GM12878 (cell line): ENCODE data around the gene ELF2. TPM values are rescaled to one million over a fixed set of nuclear protein-coding genes. Genes with fewer than 3 reads are reported as not detected.

Experiments used
- BCL3 ChIP-seq: IDR thresholded peaks from 2 replicates; pipeline ENCODE4 v1.6.1; 2011; ENCODE audit warnings: borderline replicate concordance, low read depth, mild to moderate bottlenecking, moderate library complexity, low read length; ENCODE audit not compliant: insufficient read depth, poor library complexity, severe bottlenecking
- CBX5 ChIP-seq: sonication (generic); IDR thresholded peaks from 2 replicates; pipeline ENCODE4 v1.6.1; 2016; ENCODE audit warnings: low read depth, moderate library complexity, mild to moderate bottlenecking, inconsistent platforms
- E2F8 ChIP-seq: fragments of 450-650 bp; IDR thresholded peaks from 2 replicates; pipeline ENCODE4 v1.6.1; 2018; ENCODE audit warnings: mild to moderate bottlenecking, low read depth, moderate library complexity; ENCODE audit not compliant: partially characterized antibody
- ELK1 ChIP-seq: IDR thresholded peaks from 2 replicates; pipeline ENCODE4 v1.6.1; 2012; ENCODE audit warnings: low read depth, low read length, improper control_type of control experiment
- JUND ChIP-seq: IDR thresholded peaks from 2 replicates; pipeline ENCODE4 v1.6.1; 2012; ENCODE audit warnings: low read depth, mild to moderate bottlenecking, low read length, improper control_type of control experiment, moderate library complexity
- KDM1A ChIP-seq: fragments of 200-600 bp; sonication (generic); IDR thresholded peaks from 2 replicates; pipeline ENCODE4 v1.6.1; 2016; ENCODE audit warnings: borderline replicate concordance
- MLLT1 ChIP-seq: fragments of 450-650 bp; IDR thresholded peaks from 2 replicates; pipeline ENCODE4 v1.6.1; 2016; ENCODE audit warnings: mild to moderate bottlenecking
- MTA3 ChIP-seq: IDR thresholded peaks from 2 replicates; pipeline ENCODE4 v1.6.1; 2012; ENCODE audit warnings: low read length, inconsistent platforms, borderline replicate concordance
- MXI1 ChIP-seq: fragments of 150-350 bp; IDR thresholded peaks from 2 replicates; pipeline ENCODE4 v1.6.1; 2011; ENCODE audit warnings: low read depth, mild to moderate bottlenecking, inconsistent platforms, low read length, improper control_type of control experiment
- PRDM15 ChIP-seq: fragments of 450-650 bp; formaldehyde crosslinking; IDR thresholded peaks from 2 replicates; pipeline ENCODE4 v1.4.0; 2020; ENCODE audit warnings: mild to moderate bottlenecking, moderate library complexity
- RAD21 ChIP-seq: IDR thresholded peaks from 2 replicates; pipeline ENCODE4 v1.6.1; 2011; ENCODE audit warnings: mild to moderate bottlenecking, low read depth, low read length, moderate library complexity; ENCODE audit not compliant: insufficient read depth
- RB1 ChIP-seq: fragments of 450-650 bp; formaldehyde crosslinking; IDR thresholded peaks from 2 replicates; pipeline ENCODE4 v1.6.1; 2017; ENCODE audit warnings: mild to moderate bottlenecking, borderline replicate concordance
- RELA ChIP-seq: fragments of 450-650 bp; IDR thresholded peaks from 2 replicates; pipeline ENCODE4 v1.8.0; 2014; ENCODE audit warnings: borderline replicate concordance; ENCODE audit not compliant: partially characterized antibody
- ZBTB4 ChIP-seq: fragments of 450-650 bp; formaldehyde crosslinking; IDR thresholded peaks from 2 replicates; pipeline ENCODE4 v1.4.0; 2022; ENCODE audit warnings: mild to moderate bottlenecking, moderate library complexity
- polyA plus RNA-seq, 11 experiments: library from polyadenylated mRNA; depleted of rRNA in 4 of 11; unstranded in 6 of 11; stranded (reverse) in 5 of 11; fragments of >200 nt; fragmentation: Nextera tagmentation in 4 of 11; fragmentation: Illumina TruSeq in 1 of 11; extraction: Ambion mirVana in 4 of 11; extraction: Trizol in 1 of 11; gene quantifications; 1 replicate in 1 of 11; 2 replicates in 10 of 11; pipeline versions ENCODE4 v1.2.1 to v1.2.3, GENCODE V29; 2011 to 2016; ENCODE audit warnings: inconsistent platforms in 2 of 11, missing spikeins in 2 of 11, low read depth in 1 of 11
- total RNA-seq, 4 experiments: library from RNA; depleted of rRNA in 3 of 4; stranded (reverse); fragments of >200 nt in 3 of 4; fragmentation: Illumina TruSeq in 1 of 4; extraction: Trizol in 1 of 4; gene quantifications; 2 replicates each; pipeline versions ENCODE4 v1.2.1 to v1.2.3, GENCODE V29; 2013 to 2021

Gene ELF2
- total and polyA plus RNA-seq, 10 of the 15 experiments (the other 5 are each of a cell fraction or from before 2014, with no cell fraction given) = 10.5 to 30.1 (median 20.5) TPM

GRCh38 chr4:139015269-139015947, 161.6 kb downstream of the ELF2 start, which contains the start of gene NOCT (continued):
- TF ChIP-seq MLLT1 = no peak
- no peak for TF ChIP-seq RAD21
- TF ChIP-seq ZBTB4 = no peak
- TF ChIP-seq RB1 = peak; percentile 84
- peak; percentile 99 for TF ChIP-seq JUND
- peak; percentile 92 for TF ChIP-seq CBX5
- no peak for TF ChIP-seq PRDM15
- no peak for TF ChIP-seq MTA3
- peak; percentile 96 for TF ChIP-seq MXI1
- peak; percentile 83 for TF ChIP-seq BCL3
- TF ChIP-seq E2F8 = no peak
- TF ChIP-seq ELK1 = no peak
- peak; percentile 58 for TF ChIP-seq RELA
- TF ChIP-seq KDM1A = no peak
